Natural killer cell (primary cell): ENCODE measurements around the gene BRD3. TPM values are rescaled to one million over a fixed set of nuclear protein-coding genes. Genes with fewer than 3 reads are reported as not detected.
A peak's percentile ranks its signal among the peaks of the same experiment; 100 is the strongest.
"Not testable (repeated sequence)": the region's sequence is repeated elsewhere in the genome, so short reads cannot be mapped to it uniquely, and the experiment has no call there.

Source experiments
- ATAC-seq, 3 donors: fragments of 150-1000 bp in 2 of 3; fragments of 200-7000 bp in 1 of 3; cut with Tn5 transposase; 1 replicate in 1 of 3; 2 replicates in 2 of 3; pipeline ENCODE4 v1.10.0; 2021; ENCODE audit warnings: mild to moderate bottlenecking in 2 of 3, moderate library complexity in 2 of 3
- DNase-seq, 2 donors: peaks; one replicate each; pipeline versions ENCODE4 v3.0.0 to v3.0.0-alpha.2; 2013 to 2021; ENCODE audit warnings: mixed read lengths in 1 of 2
- H3K27ac ChIP-seq: one replicate; pipeline ENCODE4 v1.5.1; 2013; ENCODE audit warnings: mild to moderate bottlenecking, low read length
- H3K27me3 ChIP-seq: one replicate; pipeline ENCODE4 v1.6.1; 2013; ENCODE audit warnings: low read length; ENCODE audit not compliant: control insufficient read depth, insufficient read depth
- H3K36me3 ChIP-seq: one replicate; pipeline ENCODE4 v1.6.1; 2013; ENCODE audit warnings: low read length; ENCODE audit not compliant: control insufficient read depth, insufficient read depth
- H3K4me1 ChIP-seq: one replicate; pipeline ENCODE4 v1.6.1; 2013; ENCODE audit warnings: low read length; ENCODE audit not compliant: control insufficient read depth, insufficient read depth
- H3K4me3 ChIP-seq: one replicate; pipeline ENCODE4 v1.5.1; 2013; ENCODE audit warnings: low read length
- H3K9me3 ChIP-seq: one replicate; pipeline ENCODE4 v1.6.1; 2013; ENCODE audit warnings: low read length; ENCODE audit not compliant: control insufficient read depth, insufficient read depth
- H3K27ac Mint-ChIP-seq, 2 donors: one replicate each; pipeline ENCODE4 v1.8.0; 2022; ENCODE audit warnings: mild to moderate bottlenecking in 2 of 2, mixed read lengths in 2 of 2, moderate library complexity in 1 of 2
- H3K27me3 Mint-ChIP-seq, 2 donors: one replicate each; pipeline ENCODE4 v1.8.0; 2022; ENCODE audit warnings: low read depth in 2 of 2, mixed read lengths in 2 of 2
- H3K36me3 Mint-ChIP-seq: one replicate; pipeline ENCODE4 v1.8.0; 2022; ENCODE audit warnings: mixed read lengths
- H3K4me1 Mint-ChIP-seq, 2 donors: one replicate each; pipeline ENCODE4 v1.8.0; 2022; ENCODE audit warnings: mixed read lengths in 2 of 2
- H3K4me3 Mint-ChIP-seq: one replicate; pipeline ENCODE4 v1.8.0; 2022; ENCODE audit warnings: mild to moderate bottlenecking, moderate library complexity, mixed read lengths
- H3K9me3 Mint-ChIP-seq, 2 donors: one replicate each; pipeline ENCODE4 v1.8.0; 2022; ENCODE audit warnings: mixed read lengths in 2 of 2
- WGBS: methylation state at CpG from one replicate; pipeline ENCODE4 v1.1.7; 2013; ENCODE audit warnings: missing lambda C conversion rate; ENCODE audit not compliant: insufficient coverage; 5-methylcytosine and 5-hydroxymethylcytosine counted together
- intact Hi-C: fragments of 100-400 bp; cut with micrococcal nuclease; formaldehyde crosslinking; loops from one replicate; pipeline ENCODE4 v1.14.2; 2022
- total RNA-seq, 4 donors: library from RNA; stranded (reverse); fragments of 120-200 nt in 1 of 4; gene quantifications; one replicate each; pipeline versions ENCODE4 v1.2.3 to v1.2.4, GENCODE V29; 2013 to 2022
- TF ChIP-seq, protein P1 (sequence below): fragments of 200-600 bp; IDR thresholded peaks from one replicate; pipeline ENCODE4 v1.8.0; 2022; ENCODE audit warnings: antibody characterized with exemption

BRD3 gene
- total RNA-seq, 3 donors from 2014 or later (not counting 1 experiment from before 2014, with no cell fraction given) = 52.8 to 63.0 (median 52.8) TPM

DNA sequence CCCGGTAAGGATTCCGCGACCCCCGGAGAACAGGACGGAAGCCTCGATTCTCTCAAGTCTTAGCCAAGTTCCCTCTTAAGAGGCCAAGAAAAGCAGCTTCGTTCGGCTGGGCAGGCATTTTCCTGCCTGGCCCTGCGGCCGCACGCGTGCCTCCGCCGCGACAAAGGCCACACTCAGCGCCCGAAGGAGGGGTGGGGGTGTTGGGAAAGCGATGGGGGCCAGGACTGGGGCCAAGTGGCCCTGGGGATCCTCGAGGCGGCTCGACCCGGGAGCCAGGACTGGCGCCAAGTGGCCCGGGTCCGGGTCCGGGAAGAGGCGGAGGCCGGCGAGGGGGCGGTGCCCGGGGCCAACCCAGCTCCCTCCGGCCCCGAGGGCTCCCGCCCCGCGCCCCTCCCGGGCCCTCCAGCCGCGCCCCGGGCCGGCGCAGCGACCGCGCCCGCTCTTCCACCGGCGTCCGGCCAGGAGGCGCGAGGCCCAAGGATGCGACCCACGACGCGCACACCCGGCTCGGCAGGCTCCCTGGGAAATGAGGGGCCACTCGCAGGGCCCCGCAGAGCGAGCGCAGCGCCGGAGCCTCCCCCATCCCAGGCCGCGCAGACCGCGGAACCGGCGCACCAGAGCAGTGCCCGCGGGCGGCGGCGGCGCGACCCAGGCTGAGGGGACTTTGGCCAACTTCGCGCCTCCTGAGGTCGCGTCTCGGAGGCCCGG is 76.5 kb downstream of the BRD3 start:
- H3K9me3 ChIP-seq = no peaks in the 10 kb centered on the region
- TF ChIP-seq, protein P1, sequence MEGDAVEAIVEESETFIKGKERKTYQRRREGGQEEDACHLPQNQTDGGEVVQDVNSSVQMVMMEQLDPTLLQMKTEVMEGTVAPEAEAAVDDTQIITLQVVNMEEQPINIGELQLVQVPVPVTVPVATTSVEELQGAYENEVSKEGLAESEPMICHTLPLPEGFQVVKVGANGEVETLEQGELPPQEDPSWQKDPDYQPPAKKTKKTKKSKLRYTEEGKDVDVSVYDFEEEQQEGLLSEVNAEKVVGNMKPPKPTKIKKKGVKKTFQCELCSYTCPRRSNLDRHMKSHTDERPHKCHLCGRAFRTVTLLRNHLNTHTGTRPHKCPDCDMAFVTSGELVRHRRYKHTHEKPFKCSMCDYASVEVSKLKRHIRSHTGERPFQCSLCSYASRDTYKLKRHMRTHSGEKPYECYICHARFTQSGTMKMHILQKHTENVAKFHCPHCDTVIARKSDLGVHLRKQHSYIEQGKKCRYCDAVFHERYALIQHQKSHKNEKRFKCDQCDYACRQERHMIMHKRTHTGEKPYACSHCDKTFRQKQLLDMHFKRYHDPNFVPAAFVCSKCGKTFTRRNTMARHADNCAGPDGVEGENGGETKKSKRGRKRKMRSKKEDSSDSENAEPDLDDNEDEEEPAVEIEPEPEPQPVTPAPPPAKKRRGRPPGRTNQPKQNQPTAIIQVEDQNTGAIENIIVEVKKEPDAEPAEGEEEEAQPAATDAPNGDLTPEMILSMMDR = no peak
- Mint-ChIP-seq H3K4me1 (peaks cover 0 to 7% of the 10 kb centered on the region in 2 donors), H3K27ac (no peak overlapping the region), H3K4me3 (peak overlapping the region; percentile 62), H3K36me3 (no peaks in the 10 kb centered on the region), H3K27me3 (peaks cover 0 to 11% of the 10 kb centered on the region in 2 donors), H3K9me3 (no peaks in the 10 kb centered on the region)
- 3% methylated on average over 82 of the region's 82 CpGs for WGBS
- H3K27ac ChIP-seq = no peak overlapping the region
- intact Hi-C loops = no loop called here
- peak in 1 of 2 donors; percentile 19 for DNase-seq
- H3K4me3 ChIP-seq = peak overlapping the region; percentile 21
- no peaks in the 10 kb centered on the region for H3K36me3 ChIP-seq
- ATAC-seq = no peak
- peaks cover 33% of the 10 kb centered on the region for H3K4me1 ChIP-seq
- peaks cover 11% of the 10 kb centered on the region for H3K27me3 ChIP-seq

- Histone ChIP-seq H3K36me3 (no peaks in the 10 kb centered on the region), H3K9me3 (no peaks in the 10 kb centered on the region), H3K4me3 (peak overlapping the region; percentile 21), H3K27me3 (peaks cover 11% of the 10 kb centered on the region), H3K4me1 (peaks cover 33% of the 10 kb centered on the region), H3K27ac (no peak overlapping the region)
- Mint-ChIP-seq H3K4me1 (peaks cover 0 to 7% of the 10 kb centered on the region in 2 donors), H3K36me3 (no peaks in the 10 kb centered on the region), H3K27ac (no peak overlapping the region), H3K4me3 (peak overlapping the region; percentile 62), H3K9me3 (no peaks in the 10 kb centered on the region), H3K27me3 (peaks cover 0 to 11% of the 10 kb centered on the region in 2 donors)
- intact Hi-C loops = no loop called here
- no peak for ATAC-seq
- TF ChIP-seq, protein P1 = no peak
- no peak for DNase-seq
- 60% methylated on average over 31 of the region's 31 CpGs for WGBS
Observed at GRCh38 chr9:133990366-133991213, 77.2 kb downstream of the BRD3 start.

- H3K4me1 Mint-ChIP-seq = peaks cover 0 to 7% of the 10 kb centered on the region in 2 donors
- peak overlapping the region; percentile 31 for H3K4me3 Mint-ChIP-seq
- no peak for DNase-seq
- H3K4me3 ChIP-seq = no peak overlapping the region
- H3K9me3 ChIP-seq = no peaks in the 10 kb centered on the region
- TF ChIP-seq, protein P1 = no peak
- peaks cover 33% of the 10 kb centered on the region for H3K4me1 ChIP-seq
- no peaks in the 10 kb centered on the region for H3K9me3 Mint-ChIP-seq
- peaks cover 0 to 8% of the 10 kb centered on the region in 2 donors for H3K27me3 Mint-ChIP-seq
- no peaks in the 10 kb centered on the region for H3K36me3 ChIP-seq
- 86% methylated on average over 22 of the region's 24 CpGs for WGBS
- no peak for ATAC-seq
- intact Hi-C loops = no loop called here
- H3K36me3 Mint-ChIP-seq = no peaks in the 10 kb centered on the region
- peaks cover 11% of the 10 kb centered on the region for H3K27me3 ChIP-seq
- H3K27ac Mint-ChIP-seq = no peak overlapping the region
- H3K27ac ChIP-seq = no peak overlapping the region
Observed at GRCh38 chr9:133989625-133990365, 78.0 kb downstream of the BRD3 start.

GRCh38 chr9:133988771-133989170 is 79.1 kb downstream of the BRD3 start:
- H3K4me1 Mint-ChIP-seq, ATAC-seq, intact Hi-C loops, H3K27me3 Mint-ChIP-seq, H3K36me3 Mint-ChIP-seq, DNase-seq, H3K36me3 ChIP-seq, H3K4me3 Mint-ChIP-seq, H3K27ac ChIP-seq, H3K4me3 ChIP-seq, H3K9me3 ChIP-seq, H3K27ac Mint-ChIP-seq, H3K9me3 Mint-ChIP-seq: not testable (repeated sequence)
- peaks cover 11% of the 10 kb centered on the region for H3K27me3 ChIP-seq
- H3K4me1 ChIP-seq = peaks cover 23% of the 10 kb centered on the region
- WGBS = 92% methylated on average over 14 of the region's 14 CpGs
